ACC112 (cell line): Measurements from ENCODE around the gene SLC7A5.
"Not testable (repeated sequence)": the region's sequence is repeated elsewhere in the genome, so short reads cannot be mapped to it uniquely, and the experiment has no call there.

ENCODE experiments used
- H2AFZ ChIP-seq: fragments of 200-600 bp; sonication (generic); one replicate; pipeline ENCODE4 v1.6.0; 2017; ENCODE audit warnings: antibody characterized with exemption, low read length; ENCODE audit not compliant: unreplicated experiment
- H3K27ac ChIP-seq: fragments of 200-600 bp; sonication (generic); 2 replicates; pipeline ENCODE4 v1.5.1; 2014; ENCODE audit warnings: low read depth, mild to moderate bottlenecking, antibody characterized with exemption, low read length, moderate library complexity
- H3K27me3 ChIP-seq: fragments of 200-600 bp; sonication (generic); 2 replicates; pipeline ENCODE4 v1.6.1; 2014; ENCODE audit warnings: mild to moderate bottlenecking, antibody characterized with exemption, low read length, moderate library complexity, mixed read lengths; ENCODE audit not compliant: insufficient read depth
- H3K36me3 ChIP-seq: fragments of 200-600 bp; sonication (generic); 2 replicates; pipeline ENCODE4 v1.6.1; 2016; ENCODE audit warnings: mild to moderate bottlenecking, antibody characterized with exemption, low read length, moderate library complexity, mixed read lengths; ENCODE audit not compliant: insufficient read depth
- H3K4me1 ChIP-seq: fragments of 200-600 bp; sonication (generic); one replicate; pipeline ENCODE4 v1.6.1; 2016; ENCODE audit warnings: low read length, mixed read lengths; ENCODE audit not compliant: insufficient read depth, unreplicated experiment, control insufficient read depth
- H3K4me3 ChIP-seq: fragments of 200-600 bp; sonication (generic); 2 replicates; pipeline ENCODE4 v1.5.1; 2014; ENCODE audit warnings: mild to moderate bottlenecking, low read depth, low read length
- H3K79me2 ChIP-seq: fragments of 200-600 bp; sonication (generic); one replicate; pipeline ENCODE4 v1.6.0; 2016; ENCODE audit warnings: low read length; ENCODE audit not compliant: control insufficient read depth, unreplicated experiment, insufficient read depth

The SLC7A5 gene

GRCh38 chr16:87788730-87789436 lies 80.4 kb downstream of the SLC7A5 start:
- H3K27ac ChIP-seq, H3K79me2 ChIP-seq: not testable (repeated sequence)
- H3K4me1 ChIP-seq: peaks cover 23% of the 10 kb centered on the region

GRCh38 chr16:87787451-87788091 lies 81.7 kb downstream of the SLC7A5 start:
- H3K27me3 ChIP-seq, H3K36me3 ChIP-seq, H3K4me3 ChIP-seq, H2AFZ ChIP-seq, H3K27ac ChIP-seq, H3K79me2 ChIP-seq: not testable (repeated sequence)
- H3K4me1 ChIP-seq: peaks cover 17% of the 10 kb centered on the region

More at GRCh38 chr16:87788730-87789436, 80.4 kb downstream of the SLC7A5 start:
- H3K36me3 ChIP-seq, H3K27me3 ChIP-seq, H2AFZ ChIP-seq, H3K4me3 ChIP-seq: not testable (repeated sequence)

GRCh38 chr16:87784812-87785211 lies 84.5 kb downstream of the SLC7A5 start:
- Histone ChIP-seq H3K4me3 (no peak overlapping the region), H3K4me1 (peaks cover 13% of the 10 kb centered on the region), H3K27me3 (no peaks in the 10 kb centered on the region), H2AFZ (peak overlapping the region; percentile 14), H3K27ac (no peak overlapping the region), H3K36me3 (no peaks in the 10 kb centered on the region), H3K79me2 (no peaks in the 10 kb centered on the region)

GRCh38 chr16:87782033-87782432 lies 87.3 kb downstream of the SLC7A5 start:
- Histone ChIP-seq H3K4me1 (peaks cover 16% of the 10 kb centered on the region), H2AFZ (no peak overlapping the region), H3K79me2 (no peaks in the 10 kb centered on the region), H3K27ac (no peak overlapping the region), H3K4me3 (no peak overlapping the region), H3K36me3 (no peaks in the 10 kb centered on the region), H3K27me3 (no peaks in the 10 kb centered on the region)

GRCh38 chr16:87780385-87780989 lies 88.8 kb downstream of the SLC7A5 start:
- no peak overlapping the region for H3K27ac ChIP-seq
- H3K27me3 ChIP-seq: no peaks in the 10 kb centered on the region
- peaks cover 17% of the 10 kb centered on the region for H3K4me1 ChIP-seq
- H2AFZ ChIP-seq: peak overlapping the region; percentile 10
- H3K79me2 ChIP-seq: no peaks in the 10 kb centered on the region
- H3K36me3 ChIP-seq: no peaks in the 10 kb centered on the region
- H3K4me3 ChIP-seq: no peak overlapping the region
